ENCODE measurements around the gene TAPBPL.

TAPBPL gene

GRCh38 chr12:6450869-6451347 lies 934 bp upstream of the TAPBPL start:
- Histone ChIP-seq H3K36me3 (replicated peaks; ENCODE audit: insufficient read depth, low read length) (0 out of 2 replicates have a peak, but pooled peaks cover 3% of the 10 kb centered on the region), H3K9me3 (replicated peaks; ENCODE audit: insufficient read depth, low read length) (no peaks in the 10 kb centered on the region), H3K9me2 (replicated peaks; ENCODE audit: insufficient read depth, low read length) (no peaks in the 10 kb centered on the region), H3K9ac (ENCODE audit: low read length) (peak overlapping the region; percentile 95), H4K20me1 (ENCODE audit: insufficient read depth, low read length) (no peaks in the 10 kb centered on the region), H3K27me3 (replicated peaks; ENCODE audit: insufficient read depth, low read length) (no peaks in the 10 kb centered on the region), H2AFZ (ENCODE audit: low read length) (peak overlapping the region; percentile 65), H3F3A (ENCODE audit: insufficient read depth, low read length) (peaks cover 26% of the 10 kb centered on the region), H3K27ac (ENCODE audit: low read length) (peak overlapping the region; percentile 85; the same call in 1 of the 2 replicates), H3K4me1 (ENCODE audit: low read length) (peaks cover 32% of the 10 kb centered on the region), H3K4me3 (ENCODE audit: low read length) (peak overlapping the region; percentile 80), H3K4me2 (ENCODE audit: low read depth, low read length) (peak overlapping the region; percentile 98), H3K79me2 (ENCODE audit: low read length) (peaks cover 41% of the 10 kb centered on the region)
- no peak for TF ChIP-seq EZH2 (optimal IDR thresholded peaks at IDR 0.05; ENCODE audit: low read depth, low read length)
- TF ChIP-seq, protein P1, sequence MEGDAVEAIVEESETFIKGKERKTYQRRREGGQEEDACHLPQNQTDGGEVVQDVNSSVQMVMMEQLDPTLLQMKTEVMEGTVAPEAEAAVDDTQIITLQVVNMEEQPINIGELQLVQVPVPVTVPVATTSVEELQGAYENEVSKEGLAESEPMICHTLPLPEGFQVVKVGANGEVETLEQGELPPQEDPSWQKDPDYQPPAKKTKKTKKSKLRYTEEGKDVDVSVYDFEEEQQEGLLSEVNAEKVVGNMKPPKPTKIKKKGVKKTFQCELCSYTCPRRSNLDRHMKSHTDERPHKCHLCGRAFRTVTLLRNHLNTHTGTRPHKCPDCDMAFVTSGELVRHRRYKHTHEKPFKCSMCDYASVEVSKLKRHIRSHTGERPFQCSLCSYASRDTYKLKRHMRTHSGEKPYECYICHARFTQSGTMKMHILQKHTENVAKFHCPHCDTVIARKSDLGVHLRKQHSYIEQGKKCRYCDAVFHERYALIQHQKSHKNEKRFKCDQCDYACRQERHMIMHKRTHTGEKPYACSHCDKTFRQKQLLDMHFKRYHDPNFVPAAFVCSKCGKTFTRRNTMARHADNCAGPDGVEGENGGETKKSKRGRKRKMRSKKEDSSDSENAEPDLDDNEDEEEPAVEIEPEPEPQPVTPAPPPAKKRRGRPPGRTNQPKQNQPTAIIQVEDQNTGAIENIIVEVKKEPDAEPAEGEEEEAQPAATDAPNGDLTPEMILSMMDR (IDR thresholded peaks at IDR 0.05; ENCODE audit: low read length), result no peak
- no peak for TF ChIP-seq EZH2phosphoT487 (IDR thresholded peaks at IDR 0.05; ENCODE audit: low read length)
- DNase-seq, result no peak

DNA sequence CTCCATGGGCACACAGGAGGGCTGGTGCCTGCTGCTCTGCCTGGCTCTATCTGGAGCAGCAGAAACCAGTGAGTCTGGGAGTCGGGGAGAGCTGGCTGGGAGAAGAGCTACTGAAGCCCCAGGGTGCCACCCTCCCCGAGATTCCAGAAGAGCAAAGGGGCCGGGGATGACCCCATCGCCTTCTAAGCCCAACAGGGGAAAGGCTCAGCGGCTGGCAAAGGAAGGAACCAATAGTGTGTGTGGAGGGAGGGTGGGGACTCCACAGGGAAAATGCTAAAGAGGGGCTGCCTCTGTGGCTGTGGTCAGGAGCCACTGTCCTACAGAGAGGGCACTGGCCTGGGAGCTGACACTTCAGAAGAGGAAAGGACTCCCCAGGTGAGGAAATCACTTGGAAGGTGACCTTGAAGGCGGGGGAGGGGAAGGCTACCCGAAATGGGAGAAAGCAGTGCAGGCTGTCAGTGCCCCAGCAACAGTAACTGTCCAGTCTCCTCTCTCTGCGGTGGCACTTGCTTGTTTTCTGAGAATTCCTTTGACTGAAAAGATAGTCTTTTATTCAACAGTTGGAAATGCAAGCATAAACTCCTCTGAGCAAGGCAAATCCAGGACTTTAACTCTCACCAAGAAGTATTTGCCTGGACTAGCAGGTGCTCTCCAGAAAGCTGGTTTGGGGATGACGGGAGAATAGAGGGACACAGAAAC lies 552 bp downstream of the TAPBPL start:
- Histone ChIP-seq H3K79me2 (ENCODE audit: low read length) (peaks cover 48% of the 10 kb centered on the region), H3F3A (ENCODE audit: insufficient read depth, low read length) (peaks cover 12% of the 10 kb centered on the region), H3K27me3 (replicated peaks; ENCODE audit: insufficient read depth, low read length) (no peaks in the 10 kb centered on the region), H3K4me2 (ENCODE audit: low read depth, low read length) (peak overlapping the region; percentile 98), H3K36me3 (replicated peaks; ENCODE audit: insufficient read depth, low read length) (0 out of 2 replicates have a peak, but pooled peaks cover 7% of the 10 kb centered on the region), H2AFZ (ENCODE audit: low read length) (0 out of 2 replicates have a peak overlapping the region, but pooled peaks have one; percentile 5), H3K9me3 (replicated peaks; ENCODE audit: insufficient read depth, low read length) (no peaks in the 10 kb centered on the region), H3K4me1 (ENCODE audit: low read length) (peaks cover 20% of the 10 kb centered on the region), H3K9ac (ENCODE audit: low read length) (peak overlapping the region; percentile 95), H4K20me1 (ENCODE audit: insufficient read depth, low read length) (no peaks in the 10 kb centered on the region), H3K27ac (ENCODE audit: low read length) (peak overlapping the region; percentile 85), H3K9me2 (replicated peaks; ENCODE audit: insufficient read depth, low read length) (no peaks in the 10 kb centered on the region), H3K4me3 (ENCODE audit: low read length) (peak overlapping the region; percentile 80)
- DNase-seq, result peak; percentile 50
- no peak for TF ChIP-seq EZH2 (optimal IDR thresholded peaks at IDR 0.05; ENCODE audit: low read depth, low read length)
- TF ChIP-seq, protein P1 (IDR thresholded peaks at IDR 0.05; ENCODE audit: low read length), result no peak
- no peak for TF ChIP-seq EZH2phosphoT487 (IDR thresholded peaks at IDR 0.05; ENCODE audit: low read length)

DNA sequence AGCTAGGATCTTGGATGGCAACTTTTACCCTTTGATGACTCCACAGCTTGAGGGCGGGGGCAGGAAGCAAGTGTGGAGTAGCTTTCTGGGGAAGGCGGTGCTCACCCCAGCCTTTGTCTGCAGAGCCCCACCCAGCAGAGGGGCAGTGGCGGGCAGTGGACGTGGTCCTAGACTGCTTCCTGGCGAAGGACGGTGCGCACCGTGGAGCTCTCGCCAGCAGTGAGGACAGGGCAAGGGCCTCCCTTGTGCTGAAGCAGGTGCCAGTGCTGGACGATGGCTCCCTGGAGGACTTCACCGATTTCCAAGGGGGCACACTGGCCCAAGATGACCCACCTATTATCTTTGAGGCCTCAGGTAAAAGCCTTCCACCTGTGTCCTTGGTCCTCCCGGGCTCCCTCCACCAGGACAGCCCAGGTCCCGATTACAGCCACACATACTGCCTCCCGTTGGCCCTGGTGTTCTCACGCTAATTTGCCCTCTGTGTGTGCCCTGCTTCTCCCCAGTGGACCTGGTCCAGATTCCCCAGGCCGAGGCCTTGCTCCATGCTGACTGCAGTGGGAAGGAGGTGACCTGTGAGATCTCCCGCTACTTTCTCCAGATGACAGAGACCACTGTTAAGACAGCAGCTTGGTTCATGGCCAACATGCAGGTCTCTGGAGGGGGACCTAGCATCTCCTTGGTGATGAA lies 1.2 kb downstream of the TAPBPL start:
- Histone ChIP-seq H3F3A (ENCODE audit: insufficient read depth, low read length) (peaks cover 12% of the 10 kb centered on the region; the same call in 1 of the 2 replicates), H3K4me3 (ENCODE audit: low read length) (peak overlapping the region; percentile 80), H3K36me3 (replicated peaks; ENCODE audit: insufficient read depth, low read length) (0 out of 2 replicates have a peak, but pooled peaks cover 10% of the 10 kb centered on the region), H3K9me3 (replicated peaks; ENCODE audit: insufficient read depth, low read length) (no peaks in the 10 kb centered on the region), H3K9me2 (replicated peaks; ENCODE audit: insufficient read depth, low read length) (no peaks in the 10 kb centered on the region), H4K20me1 (ENCODE audit: insufficient read depth, low read length) (no peaks in the 10 kb centered on the region), H3K4me1 (ENCODE audit: low read length) (peaks cover 15% of the 10 kb centered on the region), H3K4me2 (ENCODE audit: low read depth, low read length) (peak overlapping the region; percentile 98), H3K27ac (ENCODE audit: low read length) (peak overlapping the region; percentile 85), H3K9ac (ENCODE audit: low read length) (peak overlapping the region; percentile 95), H3K27me3 (replicated peaks; ENCODE audit: insufficient read depth, low read length) (no peaks in the 10 kb centered on the region), H3K79me2 (ENCODE audit: low read length) (peaks cover 54% of the 10 kb centered on the region), H2AFZ (ENCODE audit: low read length) (0 out of 2 replicates have a peak overlapping the region, but pooled peaks have one; percentile 3)
- peak; percentile 30 for DNase-seq
- TF ChIP-seq EZH2 (optimal IDR thresholded peaks at IDR 0.05; ENCODE audit: low read depth, low read length) (no peak), EZH2phosphoT487 (IDR thresholded peaks at IDR 0.05; ENCODE audit: low read length) (no peak)
- TF ChIP-seq, protein P1 (IDR thresholded peaks at IDR 0.05; ENCODE audit: low read length), result no peak

Measured in MM.1S (cell line).